ENCODE measurements around the gene ERCC4.

ERCC4 gene

GRCh38 chr16:13921328-13921727, 1.4 kb downstream of the ERCC4 start:
- TF ChIP-seq CTCF (IDR thresholded peaks at IDR 0.05), result no peak
- TF ChIP-seq ZFX (IDR thresholded peaks at IDR 0.05; ENCODE audit: borderline replicate concordance), result no peak
- H3K27ac ChIP-seq, result no peak overlapping the region

- H3K27ac ChIP-seq, result no peak overlapping the region
- TF ChIP-seq CTCF (IDR thresholded peaks at IDR 0.05) (peak; percentile 75), ZFX (IDR thresholded peaks at IDR 0.05; ENCODE audit: borderline replicate concordance) (no peak)
These were observed 3.8 kb downstream of the ERCC4 start for GRCh38 chr16:13923703-13924298.

GRCh38 chr16:13926464-13926863, 6.5 kb downstream of the ERCC4 start:
- no peak for TF ChIP-seq CTCF (IDR thresholded peaks at IDR 0.05)
- TF ChIP-seq ZFX (IDR thresholded peaks at IDR 0.05; ENCODE audit: borderline replicate concordance), result no peak
- peak overlapping the region; percentile 23; the same call in 1 of the 2 replicates for H3K27ac ChIP-seq

GRCh38 chr16:13926891-13927290, 6.9 kb downstream of the ERCC4 start:
- TF ChIP-seq ZFX (IDR thresholded peaks at IDR 0.05; ENCODE audit: borderline replicate concordance) (no peak), CTCF (IDR thresholded peaks at IDR 0.05) (no peak)
- H3K27ac ChIP-seq, result no peak overlapping the region

GRCh38 chr16:13928646-13929045, 8.7 kb downstream of the ERCC4 start:
- no peak for TF ChIP-seq ZFX (IDR thresholded peaks at IDR 0.05; ENCODE audit: borderline replicate concordance)
- no peak for TF ChIP-seq CTCF (IDR thresholded peaks at IDR 0.05)
- no peak overlapping the region for H3K27ac ChIP-seq

GRCh38 chr16:13931845-13932244, 11.9 kb downstream of the ERCC4 start:
- TF ChIP-seq ZFX (IDR thresholded peaks at IDR 0.05; ENCODE audit: borderline replicate concordance), result no peak
- TF ChIP-seq CTCF (IDR thresholded peaks at IDR 0.05), result no peak

GRCh38 chr16:13935408-13935807, 15.5 kb downstream of the ERCC4 start:
- TF ChIP-seq CTCF (IDR thresholded peaks at IDR 0.05), result peak; percentile 79
- TF ChIP-seq ZFX (IDR thresholded peaks at IDR 0.05; ENCODE audit: borderline replicate concordance), result no peak
- H3K27ac ChIP-seq, result no peak overlapping the region

More at GRCh38 chr16:13931845-13932244, 11.9 kb downstream of the ERCC4 start:
- H3K27ac ChIP-seq, result no peak overlapping the region

Data from 22Rv1 (cell line).